GM23338 (cell line): ENCODE data around the gene FTO. TPM values are rescaled to one million over a fixed set of nuclear protein-coding genes. Genes with fewer than 3 reads are reported as not detected.

ENCODE experiments used
- ATAC-seq: fragments of 200-7000 bp; cut with Tn5 transposase; 3 replicates; pipeline ENCODE4 v1.9.1; 2020
- DNase-seq: peaks from one replicate; pipeline ENCODE4 v3.0.0-alpha.2; 2015; ENCODE audit warnings: low spot score
- H2AFZ ChIP-seq: fragments of 200-600 bp; sonication (generic); 2 replicates; pipeline ENCODE4 v1.8.0; 2016; ENCODE audit warnings: antibody characterized with exemption, mild to moderate bottlenecking, moderate library complexity
- H3F3A ChIP-seq: fragments of 200-600 bp; sonication (generic); replicated peaks from 2 replicates; pipeline ENCODE4 v1.8.0; 2017; ENCODE audit warnings: antibody characterized with exemption, mixed run types, low read depth
- H3K27ac ChIP-seq: fragments of 200-600 bp; sonication (generic); 2 replicates; pipeline ENCODE4 v1.6.1; 2016; ENCODE audit warnings: low read depth
- H3K27me3 ChIP-seq: fragments of 200-600 bp; sonication (generic); 2 replicates; pipeline ENCODE4 v1.8.0; 2016; ENCODE audit warnings: mild to moderate bottlenecking, mixed run types, moderate library complexity; ENCODE audit not compliant: insufficient read depth
- H3K36me3 ChIP-seq: fragments of 200-600 bp; sonication (generic); 2 replicates; pipeline ENCODE4 v1.8.0; 2016; ENCODE audit warnings: mild to moderate bottlenecking; ENCODE audit not compliant: insufficient read depth
- H3K4me1 ChIP-seq: fragments of 200-600 bp; sonication (generic); 2 replicates; pipeline ENCODE4 v1.8.0; 2016; ENCODE audit warnings: mild to moderate bottlenecking, moderate library complexity; ENCODE audit not compliant: insufficient read depth
- H3K4me2 ChIP-seq: fragments of 200-600 bp; sonication (generic); 2 replicates; pipeline ENCODE4 v1.7.1; 2017; ENCODE audit warnings: mixed run types
- H3K4me3 ChIP-seq: fragments of 200-600 bp; sonication (generic); 2 replicates; pipeline ENCODE4 v1.6.1; 2016; ENCODE audit warnings: mixed run types
- H3K79me2 ChIP-seq: fragments of 200-600 bp; sonication (generic); replicated peaks from 2 replicates; pipeline ENCODE4 v1.8.0; 2017; ENCODE audit warnings: mild to moderate bottlenecking; ENCODE audit not compliant: insufficient read depth
- H3K9me2 ChIP-seq: fragments of 200-600 bp; sonication (generic); 2 replicates; pipeline ENCODE4 v1.8.0; 2017; ENCODE audit not compliant: insufficient read depth
- H4K20me1 ChIP-seq: fragments of 200-600 bp; sonication (generic); replicated peaks from 2 replicates; pipeline ENCODE4 v1.8.0; 2017; ENCODE audit warnings: mild to moderate bottlenecking; ENCODE audit not compliant: insufficient read depth
- H3K27ac Mint-ChIP-seq: 2 replicates; pipeline ENCODE4 v1.8.0; 2020; ENCODE audit warnings: inconsistent platforms, mild to moderate bottlenecking, moderate library complexity, mixed read lengths
- H3K27me3 Mint-ChIP-seq: 3 replicates; pipeline ENCODE4 v1.8.0; 2022; ENCODE audit warnings: low read depth, mild to moderate bottlenecking, moderate library complexity, mixed read lengths, inconsistent platforms; ENCODE audit not compliant: insufficient read depth, poor library complexity
- H3K36me3 Mint-ChIP-seq: 3 replicates; pipeline ENCODE4 v1.8.0; 2021; ENCODE audit warnings: low read depth, mild to moderate bottlenecking, inconsistent platforms, moderate library complexity, mixed read lengths
- H3K4me1 Mint-ChIP-seq: 3 replicates; pipeline ENCODE4 v1.8.0; 2020; ENCODE audit warnings: mild to moderate bottlenecking, inconsistent platforms, mixed read lengths
- H3K4me3 Mint-ChIP-seq: 3 replicates; pipeline ENCODE4 v1.8.0; 2021; ENCODE audit warnings: moderate library complexity, mild to moderate bottlenecking, inconsistent platforms, mixed read lengths
- H3K9me3 Mint-ChIP-seq: 3 replicates; pipeline ENCODE4 v1.8.0; 2020; ENCODE audit warnings: moderate library complexity, mild to moderate bottlenecking, inconsistent platforms, mixed read lengths
- CTCF ChIP-seq, 2 experiments: fragments of 200-600 bp in 1 of 2; sonication (generic) in 1 of 2; conservative IDR thresholded peaks; 2 replicates each; pipeline versions ENCODE4 v1.5.1 to v1.6.1; 2016 to 2017; ENCODE audit warnings: antibody characterized with exemption in 2 of 2, low read depth in 2 of 2, mild to moderate bottlenecking in 2 of 2, moderate library complexity in 1 of 2
- EZH2 ChIP-seq: fragments of 200-600 bp; sonication (generic); IDR thresholded peaks from one replicate; pipeline ENCODE4 v1.8.0; 2017; ENCODE audit warnings: antibody characterized with exemption, mild to moderate bottlenecking, low read depth; ENCODE audit not compliant: unreplicated experiment
- EZH2phosphoT487 ChIP-seq: fragments of 200-600 bp; sonication (generic); IDR thresholded peaks from one replicate; pipeline ENCODE4 v1.8.1; 2018; ENCODE audit warnings: antibody characterized with exemption; ENCODE audit not compliant: unreplicated experiment
- JUNB ChIP-seq: IDR thresholded peaks from one replicate; pipeline ENCODE4 v1.6.1; 2016; ENCODE audit warnings: antibody characterized with exemption; ENCODE audit not compliant: unreplicated experiment
- NANOG ChIP-seq: IDR thresholded peaks from 2 replicates; pipeline ENCODE4 v1.6.1; 2016; ENCODE audit warnings: antibody characterized with exemption, borderline replicate concordance
- POLR2AphosphoS5 ChIP-seq: IDR thresholded peaks from 2 replicates; pipeline ENCODE4 v1.6.1; 2016; ENCODE audit warnings: antibody characterized with exemption, low read depth
- REST ChIP-seq: IDR thresholded peaks from one replicate; pipeline ENCODE4 v1.6.1; 2018; ENCODE audit warnings: antibody characterized with exemption; ENCODE audit not compliant: unreplicated experiment
- ZNF114 ChIP-seq: fragments of 250-450 bp; sonication (Bioruptor Pico); IDR thresholded peaks from 2 replicates; pipeline ENCODE4 v1.5.0; 2020; ENCODE audit warnings: mild to moderate bottlenecking, moderate library complexity
- ZNF462 ChIP-seq: fragments of 250-450 bp; sonication (Bioruptor Pico); IDR thresholded peaks from 2 replicates; pipeline ENCODE4 v1.5.0; 2020; ENCODE audit warnings: mild to moderate bottlenecking, moderate library complexity
- polyA plus RNA-seq: library from polyadenylated mRNA; unstranded; fragments of >200 nt; fragmentation: Nextera tagmentation; extraction: Ambion mirVana; gene quantifications from 2 replicates; pipeline ENCODE4 v1.2.1, GENCODE V29; 2016
- total RNA-seq: library from RNA; depleted of rRNA; stranded (reverse); fragments of >200 nt; shearing (Covaris generic); gene quantifications from 2 replicates; pipeline ENCODE4 v1.2.3, GENCODE V29; 2014

Gene FTO
- total and polyA plus RNA-seq, 2 experiments from 2014 or later: 17.7 to 69.6 TPM

- no peak overlapping the region for H3K27ac ChIP-seq
- Mint-ChIP-seq H3K27ac (no peak overlapping the region), H3K9me3 (no peaks in the 10 kb centered on the region), H3K27me3 (no peaks in the 10 kb centered on the region), H3K36me3 (no peaks in the 10 kb centered on the region), H3K4me1 (peaks cover 6% of the 10 kb centered on the region), H3K4me3 (no peak overlapping the region)
- no peak overlapping the region for H2AFZ ChIP-seq
- no peaks in the 10 kb centered on the region for H3F3A ChIP-seq
- DNase-seq (no peak), ATAC-seq (no peak)
- H3K4me2 ChIP-seq: no peak overlapping the region
- no peaks in the 10 kb centered on the region for H3K4me1 ChIP-seq
- TF ChIP-seq JUNB: no peak
- H3K4me3 ChIP-seq: no peak overlapping the region
- no peaks in the 10 kb centered on the region for H3K27me3 ChIP-seq
- no peaks in the 10 kb centered on the region for H3K36me3 ChIP-seq
- H4K20me1 ChIP-seq: no peaks in the 10 kb centered on the region
- H3K9me2 ChIP-seq: no peaks in the 10 kb centered on the region
- no peaks in the 10 kb centered on the region for H3K79me2 ChIP-seq
Observed at GRCh38 chr16:54076006-54076504, 372.1 kb downstream of the FTO start.

GRCh38 chr16:54077050-54077821 is 373.3 kb downstream of the FTO start:
- Mint-ChIP-seq H3K36me3 (no peaks in the 10 kb centered on the region), H3K27me3 (no peaks in the 10 kb centered on the region), H3K9me3 (no peaks in the 10 kb centered on the region), H3K4me1 (peaks cover 6% of the 10 kb centered on the region), H3K27ac (no peak overlapping the region), H3K4me3 (no peak overlapping the region)
- Histone ChIP-seq H3K9me2 (no peaks in the 10 kb centered on the region), H2AFZ (no peak overlapping the region), H3K27me3 (no peaks in the 10 kb centered on the region), H3K4me1 (no peaks in the 10 kb centered on the region), H3K27ac (no peak overlapping the region), H3K79me2 (no peaks in the 10 kb centered on the region), H3K4me2 (no peak overlapping the region), H3K4me3 (no peak overlapping the region), H3K36me3 (no peaks in the 10 kb centered on the region), H4K20me1 (no peaks in the 10 kb centered on the region), H3F3A (no peaks in the 10 kb centered on the region)
- no peak for ATAC-seq
- no peak for DNase-seq
- TF ChIP-seq POLR2AphosphoS5 (no peak), REST (no peak), NANOG (no peak), CTCF (conservative IDR thresholded peaks at IDR 0.05; ENCODE audit: low read depth in 2 of 2) (no peak), ZNF114 (CRISPR knock-in tag) (no peak), EZH2phosphoT487 (no peak), EZH2 (no peak), JUNB (no peak), ZNF462 (CRISPR knock-in tag) (no peak)
